IPS DF 6.9 (cell line): ENCODE data around the gene PHF12.

Source experiments
- DNase-seq: peaks from one replicate; pipeline ENCODE4 v3.0.0-alpha.2; 2013; ENCODE audit warnings: low read depth, low spot score
- H3K27ac ChIP-seq: one replicate; pipeline ENCODE4 v1.5.1; 2013; ENCODE audit warnings: low read length, control low read depth
- H3K27me3 ChIP-seq: 2 replicates; pipeline ENCODE4 v1.6.1; 2013; ENCODE audit warnings: mild to moderate bottlenecking, low read length; ENCODE audit not compliant: control insufficient read depth, insufficient read depth
- H3K36me3 ChIP-seq: 2 replicates; pipeline ENCODE4 v1.6.1; 2013; ENCODE audit warnings: low read length; ENCODE audit not compliant: control insufficient read depth, insufficient read depth
- H3K4me1 ChIP-seq: 2 replicates; pipeline ENCODE4 v1.6.1; 2013; ENCODE audit warnings: low read length; ENCODE audit not compliant: control insufficient read depth, insufficient read depth
- H3K4me3 ChIP-seq: 2 replicates; pipeline ENCODE4 v1.5.1; 2013; ENCODE audit warnings: mild to moderate bottlenecking, low read length
- H3K9me3 ChIP-seq: 2 replicates; pipeline ENCODE4 v1.6.1; 2013; ENCODE audit warnings: low read length, inconsistent platforms; ENCODE audit not compliant: control insufficient read depth, insufficient read depth
- WGBS: extraction: QIAGEN DNeasy Blood & Tissue Kit; methylation state at CpG from one replicate; pipeline ENCODE4 v1.1.7; 2013; ENCODE audit warnings: mixed read lengths, missing lambda C conversion rate; ENCODE audit not compliant: insufficient read length, insufficient coverage; 5-methylcytosine and 5-hydroxymethylcytosine counted together

Gene PHF12

GRCh38 chr17:28873839-28874238 lies 77.5 kb downstream of the PHF12 start:
- DNase-seq = no peak
- no CpG with 5 or more reads among the region's 7 CpGs for WGBS
- no peaks in the 10 kb centered on the region for H3K9me3 ChIP-seq
- no peak overlapping the region for H3K27ac ChIP-seq
- no peaks in the 10 kb centered on the region for H3K36me3 ChIP-seq
- no peaks in the 10 kb centered on the region; the same call in 1 of the 2 replicates for H3K4me1 ChIP-seq
- H3K27me3 ChIP-seq = no peaks in the 10 kb centered on the region
- H3K4me3 ChIP-seq = no peak overlapping the region

DNA sequence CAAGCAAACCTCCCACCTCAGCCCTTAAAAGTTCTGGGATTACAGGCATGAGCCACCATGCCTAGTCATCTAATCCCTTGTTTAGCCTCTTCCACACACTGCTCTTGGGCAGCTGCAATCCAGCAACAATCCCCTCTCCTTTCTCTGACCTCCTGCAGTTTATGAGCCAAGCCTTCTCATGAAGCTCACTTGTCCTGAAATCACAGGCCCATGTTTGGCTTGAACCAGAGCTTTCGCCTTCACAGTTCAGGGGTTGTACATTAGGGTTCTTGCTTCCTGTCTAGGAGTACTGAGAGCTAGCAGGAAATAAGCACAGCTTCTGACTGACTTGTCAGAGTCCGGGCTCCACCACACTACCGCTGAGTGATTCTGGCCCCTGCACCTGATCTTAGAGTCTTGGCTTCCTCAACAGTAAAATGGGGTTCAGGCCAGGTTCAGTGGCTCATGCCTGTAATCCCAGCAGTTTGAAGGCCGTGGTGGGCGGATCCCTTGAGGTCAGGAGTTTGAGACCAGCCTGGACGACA lies 80.2 kb downstream of the PHF12 start:
- WGBS = no CpG with 5 or more reads among the region's 6 CpGs
- no peak overlapping the region for H3K4me3 ChIP-seq
- H3K27ac ChIP-seq = no peak overlapping the region
- H3K9me3 ChIP-seq = no peaks in the 10 kb centered on the region
- no peaks in the 10 kb centered on the region; the same call in 1 of the 2 replicates for H3K4me1 ChIP-seq
- no peaks in the 10 kb centered on the region for H3K36me3 ChIP-seq
- H3K27me3 ChIP-seq = no peaks in the 10 kb centered on the region
- DNase-seq = no peak

- no peak overlapping the region for H3K27ac ChIP-seq
- WGBS = no CpG with 5 or more reads among the region's 7 CpGs
Observed at GRCh38 chr17:28867276-28867675, 84.0 kb downstream of the PHF12 start.

GRCh38 chr17:28865946-28866752 lies 85.2 kb downstream of the PHF12 start:
- no peaks in the 10 kb centered on the region for H3K9me3 ChIP-seq
- H3K36me3 ChIP-seq = no peaks in the 10 kb centered on the region
- H3K4me3 ChIP-seq = no peak overlapping the region
- no peak overlapping the region for H3K27ac ChIP-seq
- WGBS = no CpG with 5 or more reads among the region's 13 CpGs
- H3K27me3 ChIP-seq = no peaks in the 10 kb centered on the region
- no peak for DNase-seq
- no peaks in the 10 kb centered on the region for H3K4me1 ChIP-seq

More at GRCh38 chr17:28867276-28867675, 84.0 kb downstream of the PHF12 start:
- Histone ChIP-seq H3K36me3 (no peaks in the 10 kb centered on the region), H3K27me3 (no peaks in the 10 kb centered on the region), H3K4me3 (no peak overlapping the region), H3K4me1 (no peaks in the 10 kb centered on the region), H3K9me3 (no peaks in the 10 kb centered on the region)
- DNase-seq = no peak

- no CpG with 5 or more reads among the region's 11 CpGs for WGBS
- Histone ChIP-seq H3K4me1 (no peaks in the 10 kb centered on the region), H3K4me3 (no peak overlapping the region), H3K9me3 (no peaks in the 10 kb centered on the region), H3K36me3 (peaks cover 4% of the 10 kb centered on the region; the same call in 1 of the 2 replicates), H3K27ac (no peak overlapping the region), H3K27me3 (no peaks in the 10 kb centered on the region)
- no peak for DNase-seq
Observed at GRCh38 chr17:28864991-28865849, 86.1 kb downstream of the PHF12 start.

GRCh38 chr17:28863953-28864352 lies 87.4 kb downstream of the PHF12 start:
- no CpG with 5 or more reads among the region's 1 CpG for WGBS

DNA sequence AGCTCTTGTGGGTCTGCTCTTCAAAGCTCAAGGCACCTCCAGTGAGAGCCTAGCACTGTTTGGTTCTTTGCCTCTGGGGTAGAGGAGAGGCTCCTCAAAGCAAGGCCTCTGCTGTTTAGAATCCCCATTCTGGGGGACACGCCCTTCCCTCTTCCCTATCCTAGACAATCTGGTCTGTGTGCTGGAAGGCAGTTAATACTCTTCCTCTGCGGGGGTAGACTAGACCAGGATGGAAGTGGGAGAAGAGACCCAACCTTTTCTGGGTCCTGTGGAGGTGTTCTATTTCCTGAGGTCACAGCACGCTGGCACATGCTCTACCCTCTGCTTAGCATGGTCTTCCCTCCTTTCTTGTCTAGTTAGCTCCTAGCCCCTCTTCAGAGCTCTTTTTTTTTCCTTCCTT lies 88.8 kb downstream of the PHF12 start:
- no CpG with 5 or more reads among the region's 3 CpGs for WGBS
- Histone ChIP-seq H3K4me3 (no peak overlapping the region), H3K4me1 (no peaks in the 10 kb centered on the region), H3K9me3 (no peaks in the 10 kb centered on the region), H3K27me3 (no peaks in the 10 kb centered on the region), H3K36me3 (peaks cover 17% of the 10 kb centered on the region; the same call in 1 of the 2 replicates), H3K27ac (no peak overlapping the region)
- no peak for DNase-seq

More at GRCh38 chr17:28863953-28864352, 87.4 kb downstream of the PHF12 start:
- Histone ChIP-seq H3K36me3 (peaks cover 6% of the 10 kb centered on the region; the same call in 1 of the 2 replicates), H3K27me3 (no peaks in the 10 kb centered on the region), H3K4me3 (no peak overlapping the region), H3K9me3 (no peaks in the 10 kb centered on the region), H3K27ac (no peak overlapping the region), H3K4me1 (no peaks in the 10 kb centered on the region)
- DNase-seq = no peak

DNA sequence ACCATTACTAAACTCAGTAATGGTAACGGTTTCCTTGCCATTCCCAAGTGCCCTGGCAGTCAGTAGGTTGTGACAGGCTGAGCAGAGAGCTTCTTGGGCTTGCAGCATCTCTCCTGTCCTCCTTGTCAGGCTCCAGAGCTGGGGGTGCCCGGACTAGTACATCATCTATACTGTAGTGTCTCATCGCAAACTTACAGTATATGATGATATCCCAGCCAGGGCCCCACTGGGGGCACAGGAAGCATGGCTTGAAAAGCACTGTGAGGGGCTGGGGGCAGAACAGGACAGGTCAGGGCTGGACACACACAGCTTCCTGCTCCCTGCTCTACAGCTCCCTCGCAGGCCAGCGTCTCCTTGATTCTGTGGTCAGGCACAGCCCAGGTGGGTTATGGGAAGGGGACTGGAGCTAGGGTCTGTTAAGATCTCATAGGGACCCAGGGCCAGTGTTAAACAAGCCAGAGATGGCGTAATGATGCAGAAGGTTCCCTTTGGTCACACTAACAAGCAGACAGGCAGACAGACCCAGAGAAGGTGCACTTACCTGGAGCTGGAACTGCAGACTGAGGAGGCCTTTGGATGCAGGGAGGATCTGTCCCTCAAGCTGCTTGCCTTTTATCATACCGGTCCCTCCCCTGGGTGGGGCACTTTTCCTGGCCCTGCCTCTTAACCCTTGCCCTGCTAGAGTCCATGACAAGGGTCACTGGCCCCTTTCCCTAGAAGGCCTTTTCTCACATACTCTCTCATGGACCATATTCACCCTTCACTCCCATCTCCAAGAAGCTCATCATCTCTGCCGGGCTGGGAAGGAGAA lies 89.7 kb downstream of the PHF12 start:
- no peaks in the 10 kb centered on the region for H3K27me3 ChIP-seq
- peaks cover 17% of the 10 kb centered on the region; the same call in 1 of the 2 replicates for H3K36me3 ChIP-seq
- no peaks in the 10 kb centered on the region for H3K4me1 ChIP-seq
- no peak for DNase-seq
- H3K9me3 ChIP-seq = no peaks in the 10 kb centered on the region
- H3K27ac ChIP-seq = no peak overlapping the region
- H3K4me3 ChIP-seq = no peak overlapping the region
- WGBS = no CpG with 5 or more reads among the region's 8 CpGs

GRCh38 chr17:28860363-28860808 lies 90.9 kb downstream of the PHF12 start:
- WGBS = no CpG with 5 or more reads among the region's 4 CpGs
- Histone ChIP-seq H3K4me1 (no peaks in the 10 kb centered on the region), H3K27me3 (no peaks in the 10 kb centered on the region), H3K27ac (no peak overlapping the region), H3K9me3 (no peaks in the 10 kb centered on the region), H3K4me3 (no peak overlapping the region), H3K36me3 (peaks cover 21% of the 10 kb centered on the region; the same call in 1 of the 2 replicates)
- DNase-seq = no peak
